Activated CD4-positive, CD25-positive, alpha-beta regulatory T cell (primary cell): ENCODE data around the gene PCDHB3.
"Not testable (repeated sequence)": the region's sequence is repeated elsewhere in the genome, so short reads cannot be mapped to it uniquely, and the experiment has no call there.

Experiments used
- DNase-seq, 4 experiments: peaks; one replicate each; lab custom pipeline; 2025; lab: John Stamatoyannopoulos, UW

The PCDHB3 gene

DNA sequence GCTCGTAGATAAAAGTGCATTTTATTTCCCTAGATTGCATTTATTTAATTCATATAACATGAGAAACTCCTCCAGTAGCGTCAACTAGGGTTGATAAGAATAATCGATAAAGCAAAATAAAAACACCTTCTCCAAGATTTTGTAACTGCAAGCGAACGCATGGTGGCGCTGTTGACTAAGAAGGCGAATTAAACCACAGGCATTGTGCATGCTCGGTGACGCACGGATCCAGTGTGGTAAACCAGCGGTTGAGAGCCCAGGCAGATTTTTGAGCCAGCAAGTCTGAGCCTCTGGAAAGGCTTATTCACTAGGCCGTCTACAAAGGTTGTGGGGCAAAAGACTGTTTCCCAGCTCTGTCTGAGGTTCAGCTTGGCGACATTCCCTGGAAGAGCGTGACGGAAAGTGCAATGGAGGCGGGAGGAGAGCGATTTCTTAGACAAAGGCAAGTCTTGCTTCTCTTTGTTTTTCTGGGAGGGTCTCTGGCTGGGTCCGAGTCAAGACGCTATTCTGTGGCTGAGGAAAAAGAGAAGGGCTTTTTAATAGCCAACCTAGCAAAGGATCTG, at the start of gene PCDHB3:
Gene PCDHB3, plus strand, starts transcription at position 231 of the 563 bp plus-strand sequence. Its CDS starts 177 bp downstream, at position 408.
- no peak for DNase-seq

DNA sequence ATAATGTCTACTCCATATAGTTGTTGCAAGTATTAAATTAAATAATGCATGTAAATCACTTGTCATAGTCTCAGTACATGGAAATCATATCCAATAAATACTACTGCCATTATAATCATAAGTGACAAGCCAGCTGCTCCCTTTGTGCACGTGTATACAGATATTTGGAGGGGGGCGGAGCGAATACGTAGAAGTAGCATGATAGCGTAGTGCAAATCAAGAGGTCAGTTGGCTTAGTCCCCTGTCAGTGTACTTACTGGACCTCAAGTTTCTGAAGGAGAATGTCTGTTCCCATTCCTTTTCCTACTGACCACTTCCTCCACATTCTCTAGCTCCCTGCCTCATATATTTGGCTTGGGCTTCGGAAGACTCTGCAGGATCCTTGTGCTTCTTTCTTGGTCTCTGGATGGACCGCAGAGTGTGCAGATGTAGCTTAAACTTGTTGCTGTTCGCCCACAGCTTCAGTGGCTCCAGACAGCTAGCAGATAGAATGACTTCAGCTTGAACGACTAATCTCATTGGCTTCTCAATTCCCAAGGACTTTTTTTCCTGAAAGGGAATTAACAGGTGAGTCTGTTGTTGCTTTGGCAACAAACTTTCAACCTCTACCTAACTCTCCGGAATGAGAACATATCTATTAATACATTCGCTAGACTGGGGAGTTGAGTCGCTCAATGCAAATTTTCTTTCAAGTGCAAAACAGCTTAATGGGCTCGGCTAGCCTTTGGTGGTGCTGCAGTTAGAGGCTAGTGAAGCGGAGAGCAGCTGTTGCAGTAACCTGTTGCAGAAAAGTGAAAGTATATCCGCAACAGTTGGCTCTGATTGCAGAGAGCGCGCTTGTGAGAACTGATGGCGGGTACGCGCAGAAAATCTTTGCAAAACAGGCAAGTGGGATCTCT, 49.4 kb upstream of the PCDHB3 start, which contains the start of gene PCDHB1:
Gene PCDHB1, plus strand, starts transcription at position 753 of the 899 bp plus-strand sequence. Its CDS starts 97 bp downstream, at position 850.
- no peak for DNase-seq

DNA sequence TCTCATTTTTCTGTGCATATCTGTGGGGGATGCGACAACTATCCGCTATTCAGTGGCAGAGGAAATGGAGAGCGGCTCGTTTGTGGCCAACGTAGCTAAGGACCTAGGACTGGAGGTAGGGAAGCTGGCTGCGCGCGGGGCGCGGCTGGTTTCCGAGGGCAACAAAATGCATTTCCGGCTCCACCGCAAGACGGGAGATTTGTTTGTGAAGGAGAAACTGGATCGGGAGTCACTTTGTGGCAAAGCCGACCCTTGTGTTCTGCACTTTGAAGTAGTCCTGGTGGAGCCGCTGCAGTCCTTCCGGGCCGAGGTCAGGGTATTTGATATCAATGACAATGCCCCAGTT, 48.8 kb upstream of the PCDHB3 start:
- DNase-seq: no peak

DNA sequence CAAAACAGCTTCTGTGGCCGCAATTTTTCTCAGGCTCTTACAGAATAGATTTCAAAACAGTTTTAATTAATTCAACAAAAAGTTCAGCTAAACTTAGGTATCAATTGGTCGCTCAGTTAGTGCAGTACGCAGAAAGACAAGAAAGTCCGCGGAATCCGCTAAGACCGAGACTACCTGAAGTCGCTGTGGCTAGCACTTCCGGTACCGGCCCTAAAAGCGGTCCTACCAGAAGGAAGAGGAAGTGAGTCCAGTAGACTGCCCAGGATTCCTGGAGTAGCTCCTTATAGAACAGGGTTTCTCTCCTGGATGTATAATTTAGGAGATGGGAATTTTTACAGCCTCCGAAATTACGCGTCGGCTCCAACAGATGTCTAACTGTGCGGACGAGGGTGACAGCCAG, 22.4 kb upstream of the PCDHB3 start:
- no peak for DNase-seq

DNA sequence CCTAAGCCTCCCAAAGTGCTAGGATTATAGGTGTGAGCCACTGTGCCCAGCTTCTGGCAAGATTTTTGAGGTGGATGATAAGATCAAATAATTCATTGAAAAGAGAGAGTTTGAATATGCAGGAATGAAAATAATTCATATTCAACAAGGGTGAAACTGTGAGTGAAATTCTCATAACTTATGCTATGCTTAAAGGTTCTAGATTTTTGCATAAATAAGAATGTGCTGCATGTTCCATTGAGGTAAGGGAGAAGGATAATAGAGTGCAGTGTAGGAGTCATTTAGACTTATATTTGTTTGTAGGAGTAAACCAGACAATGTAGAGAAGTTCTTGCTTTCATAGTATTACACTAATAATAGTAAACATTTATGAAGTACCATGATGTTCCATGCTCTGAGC, 18.0 kb upstream of the PCDHB3 start:
- DNase-seq: no peak

DNA sequence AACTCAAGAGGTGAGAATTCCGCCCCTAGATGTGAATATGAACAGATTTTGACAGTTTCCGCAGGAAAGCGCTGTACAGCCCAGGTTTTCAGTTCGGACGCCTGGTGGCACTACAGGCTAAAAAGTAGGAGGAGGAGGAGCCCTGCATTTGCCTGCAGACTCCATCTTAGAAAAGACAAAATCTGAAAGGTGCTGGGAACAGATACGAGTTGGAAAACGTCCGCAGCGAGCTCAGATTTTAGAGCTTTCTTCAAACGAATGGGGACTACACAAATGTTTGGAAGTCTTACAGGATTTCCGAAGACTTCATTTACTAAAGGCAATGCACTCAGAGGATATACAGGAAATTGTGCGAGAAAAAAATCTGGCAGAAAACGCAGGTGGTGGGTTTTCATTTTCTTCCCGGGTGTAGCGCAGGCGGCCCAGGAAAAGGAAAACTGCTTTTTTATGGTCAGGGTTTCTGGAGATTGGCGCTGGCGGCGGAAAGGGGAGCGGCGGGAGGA, 15.7 kb upstream of the PCDHB3 start:
- no peak for DNase-seq

DNA sequence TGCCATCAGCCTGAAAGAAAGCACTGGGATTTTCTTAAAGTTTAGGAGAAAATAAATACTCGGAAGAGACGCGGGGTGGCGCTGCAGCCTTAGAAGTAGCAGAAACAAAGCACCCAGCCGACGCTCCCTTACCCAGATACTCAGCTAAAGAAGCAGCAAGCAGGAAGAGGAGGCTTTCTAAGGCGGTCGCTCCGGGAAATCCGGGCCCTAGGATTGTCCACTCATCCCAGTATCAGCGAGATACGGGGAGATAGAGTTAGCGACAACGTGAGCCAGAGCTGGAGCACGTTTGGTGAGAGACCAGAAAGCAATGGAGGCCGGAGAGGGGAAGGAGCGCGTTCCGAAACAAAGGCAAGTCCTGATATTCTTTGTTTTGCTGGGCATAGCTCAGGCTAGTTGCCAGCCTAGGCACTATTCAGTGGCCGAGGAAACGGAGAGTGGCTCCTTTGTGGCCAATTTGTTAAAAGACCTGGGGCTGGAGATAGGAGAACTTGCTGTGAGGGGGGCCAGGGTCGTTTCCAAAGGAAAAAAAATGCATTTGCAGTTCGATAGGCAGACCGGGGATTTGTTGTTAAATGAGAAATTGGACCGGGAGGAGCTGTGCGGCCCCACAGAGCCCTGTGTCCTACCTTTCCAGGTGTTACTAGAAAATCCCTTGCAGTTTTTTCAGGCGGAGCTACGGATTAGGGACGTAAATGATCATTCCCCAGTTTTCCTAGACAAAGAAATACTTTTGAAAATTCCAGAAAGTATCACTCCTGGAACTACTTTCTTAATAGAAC, 5.6 kb upstream of the PCDHB3 start, which contains the start of gene PCDHB2:
Gene PCDHB2, plus strand, starts transcription at position 135 of the 782 bp plus-strand sequence. Its CDS starts 176 bp downstream, at position 311.
- no peak for DNase-seq

DNA sequence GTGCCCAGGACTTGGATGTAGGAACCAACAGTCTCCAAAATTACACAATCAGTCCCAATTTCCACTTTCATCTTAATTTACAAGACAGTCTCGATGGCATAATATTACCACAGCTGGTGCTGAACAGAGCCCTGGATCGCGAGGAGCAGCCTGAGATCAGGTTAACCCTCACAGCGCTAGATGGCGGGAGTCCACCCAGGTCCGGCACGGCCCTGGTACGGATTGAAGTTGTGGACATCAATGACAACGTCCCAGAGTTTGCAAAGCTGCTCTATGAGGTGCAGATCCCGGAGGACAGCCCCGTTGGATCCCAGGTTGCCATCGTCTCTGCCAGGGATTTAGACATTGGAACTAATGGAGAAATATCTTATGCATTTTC, 5.0 kb upstream of the PCDHB3 start:
- no peak for DNase-seq

DNA sequence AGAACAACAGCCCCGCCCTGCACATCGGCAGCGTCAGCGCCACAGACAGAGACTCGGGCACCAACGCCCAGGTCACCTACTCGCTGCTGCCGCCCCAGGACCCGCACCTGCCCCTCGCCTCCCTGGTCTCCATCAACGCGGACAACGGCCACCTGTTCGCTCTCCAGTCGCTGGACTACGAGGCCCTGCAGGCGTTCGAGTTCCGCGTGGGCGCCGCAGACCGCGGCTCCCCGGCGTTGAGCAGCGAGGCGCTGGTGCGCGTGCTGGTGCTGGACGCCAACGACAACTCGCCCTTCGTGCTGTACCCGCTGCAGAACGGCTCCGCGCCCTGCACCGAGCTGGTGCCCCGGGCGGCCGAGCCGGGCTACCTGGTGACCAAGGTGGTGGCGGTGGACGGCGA, 4.1 kb upstream of the PCDHB3 start:
- not testable (repeated sequence) for DNase-seq

DNA sequence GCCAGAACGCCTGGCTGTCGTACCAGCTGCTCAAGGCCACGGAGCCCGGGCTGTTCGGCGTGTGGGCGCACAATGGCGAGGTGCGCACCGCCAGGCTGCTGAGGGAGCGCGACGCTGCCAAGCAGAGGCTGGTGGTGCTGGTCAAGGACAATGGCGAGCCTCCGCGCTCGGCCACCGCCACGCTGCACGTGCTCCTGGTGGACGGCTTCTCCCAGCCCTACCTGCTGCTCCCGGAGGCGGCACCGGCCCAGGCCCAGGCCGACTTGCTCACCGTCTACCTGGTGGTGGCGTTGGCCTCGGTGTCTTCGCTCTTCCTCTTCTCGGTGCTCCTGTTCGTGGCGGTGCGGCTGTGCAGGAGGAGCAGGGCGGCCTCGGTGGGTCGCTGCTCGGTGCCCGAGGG, 3.7 kb upstream of the PCDHB3 start:
- not testable (repeated sequence) for DNase-seq

DNA sequence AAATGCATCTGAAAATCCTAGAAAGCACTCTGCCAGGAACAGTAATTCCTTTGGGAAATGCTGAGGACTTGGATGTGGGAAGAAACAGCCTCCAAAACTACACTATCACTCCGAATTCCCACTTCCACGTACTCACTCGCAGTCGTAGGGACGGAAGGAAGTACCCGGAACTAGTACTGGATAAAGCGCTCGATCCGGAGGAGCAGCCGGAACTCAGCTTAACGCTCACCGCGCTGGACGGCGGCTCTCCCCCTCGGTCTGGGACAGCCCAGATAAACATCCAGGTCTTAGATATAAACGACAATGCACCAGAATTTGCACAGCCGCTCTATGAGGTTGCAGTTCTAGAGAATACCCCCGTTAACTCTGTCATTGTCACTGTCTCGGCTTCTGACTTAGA, 786 bp downstream of the PCDHB3 start:
- DNase-seq: no peak

DNA sequence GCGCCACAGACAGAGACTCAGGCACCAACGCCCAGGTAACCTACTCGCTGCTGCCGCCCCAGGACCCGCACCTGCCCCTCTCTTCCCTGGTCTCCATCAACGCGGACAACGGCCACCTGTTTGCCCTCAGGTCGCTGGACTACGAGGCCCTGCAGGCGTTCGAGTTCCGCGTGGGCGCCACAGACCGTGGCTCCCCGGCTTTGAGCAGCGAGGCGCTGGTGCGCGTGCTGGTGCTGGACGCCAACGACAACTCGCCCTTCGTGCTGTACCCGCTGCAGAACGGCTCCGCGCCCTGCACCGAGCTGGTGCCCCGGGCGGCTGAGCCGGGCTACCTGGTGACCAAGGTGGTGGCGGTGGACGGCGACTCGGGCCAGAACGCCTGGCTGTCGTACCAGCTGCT, 1.8 kb downstream of the PCDHB3 start:
- DNase-seq: not testable (repeated sequence)

DNA sequence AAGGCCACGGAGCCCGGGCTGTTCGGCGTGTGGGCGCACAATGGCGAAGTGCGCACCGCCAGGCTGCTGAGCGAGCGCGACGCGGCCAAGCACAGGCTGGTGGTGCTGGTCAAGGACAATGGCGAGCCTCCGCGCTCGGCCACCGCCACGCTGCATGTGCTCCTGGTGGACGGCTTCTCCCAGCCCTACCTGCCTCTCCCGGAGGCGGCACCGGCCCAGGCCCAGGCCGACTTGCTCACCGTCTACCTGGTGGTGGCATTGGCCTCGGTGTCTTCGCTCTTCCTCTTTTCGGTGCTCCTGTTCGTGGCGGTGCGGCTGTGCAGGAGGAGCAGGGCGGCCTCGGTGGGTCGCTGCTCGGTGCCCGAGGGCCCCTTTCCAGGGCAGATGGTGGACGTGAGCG, 2.2 kb downstream of the PCDHB3 start:
- DNase-seq: not testable (repeated sequence)

DNA sequence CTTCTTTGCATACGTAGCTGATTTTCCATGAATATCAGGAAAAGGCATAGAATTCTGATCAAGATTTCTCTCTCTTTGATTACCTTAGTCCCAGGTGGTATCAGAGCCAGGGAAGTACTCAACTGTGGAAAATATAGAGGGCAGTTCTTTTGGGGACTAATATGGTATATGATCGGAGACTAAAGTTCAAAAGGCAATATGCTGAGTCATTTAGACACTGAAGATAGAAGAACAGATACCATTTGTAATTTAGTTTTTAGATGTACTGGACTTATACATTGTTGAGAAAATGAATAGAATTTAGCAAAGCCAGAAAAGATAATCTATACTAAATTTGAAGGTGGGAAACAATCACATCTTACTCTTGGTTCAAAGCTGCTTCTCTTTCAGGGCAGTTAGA, 5.1 kb downstream of the PCDHB3 start:
- no peak for DNase-seq

DNA sequence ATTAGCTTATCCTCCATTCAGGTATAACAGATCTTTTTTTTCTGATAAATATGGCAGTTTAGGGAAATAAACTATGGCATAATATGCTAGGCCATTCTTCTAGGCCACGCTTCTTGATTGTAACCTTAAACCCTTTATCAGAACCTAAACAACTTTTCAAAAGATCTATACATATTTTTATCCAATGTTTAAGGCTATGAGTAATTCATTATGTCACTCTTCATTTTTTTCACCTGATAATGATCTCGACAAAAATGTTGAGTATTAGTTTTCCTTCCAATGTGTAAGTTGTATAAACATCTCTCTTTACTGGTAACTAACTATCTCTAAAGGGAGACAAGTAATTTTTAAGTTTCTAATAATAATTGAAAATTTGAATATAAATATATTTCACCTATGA, 19.0 kb downstream of the PCDHB3 start:
- no peak for DNase-seq

DNA sequence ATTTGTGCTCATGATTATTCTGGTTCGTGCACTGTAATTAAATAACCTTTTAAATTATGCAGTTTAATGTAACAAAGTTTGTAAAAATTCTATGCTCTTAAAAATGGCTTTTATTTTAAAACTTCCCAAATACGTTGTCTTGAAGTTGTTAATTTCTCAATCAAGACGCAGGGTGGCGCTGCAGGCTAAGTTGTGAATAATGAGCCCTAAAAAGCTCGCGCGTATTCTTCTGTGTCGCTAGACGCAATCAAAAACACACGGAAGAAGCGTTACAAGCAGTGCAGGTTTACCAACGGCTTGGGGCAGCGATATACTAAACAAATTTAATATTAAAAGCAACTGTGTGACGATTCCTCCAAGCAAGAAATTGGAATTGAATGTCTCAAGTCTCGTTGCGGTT, 21.3 kb downstream of the PCDHB3 start, which contains the start of gene PCDHB4:
Gene PCDHB4, plus strand, starts transcription at position 256 of the 400 bp plus-strand sequence. CDS start 181 bp downstream, outside the sequence.
- DNase-seq: no peak

DNA sequence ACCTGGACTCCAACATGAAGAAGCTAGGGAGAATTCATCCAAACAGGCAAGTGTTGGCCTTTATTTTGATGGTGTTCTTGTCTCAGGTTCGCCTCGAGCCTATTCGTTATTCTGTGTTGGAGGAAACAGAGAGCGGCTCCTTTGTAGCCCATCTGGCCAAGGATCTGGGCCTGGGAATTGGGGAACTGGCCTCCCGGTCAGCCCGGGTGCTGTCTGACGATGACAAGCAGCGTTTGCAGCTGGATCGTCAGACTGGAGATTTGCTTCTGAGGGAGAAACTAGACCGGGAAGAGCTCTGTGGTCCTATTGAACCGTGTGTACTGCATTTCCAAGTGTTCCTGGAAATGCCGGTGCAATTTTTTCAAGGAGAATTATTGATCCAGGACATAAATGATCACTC, 21.7 kb downstream of the PCDHB3 start:
- DNase-seq: no peak

DNA sequence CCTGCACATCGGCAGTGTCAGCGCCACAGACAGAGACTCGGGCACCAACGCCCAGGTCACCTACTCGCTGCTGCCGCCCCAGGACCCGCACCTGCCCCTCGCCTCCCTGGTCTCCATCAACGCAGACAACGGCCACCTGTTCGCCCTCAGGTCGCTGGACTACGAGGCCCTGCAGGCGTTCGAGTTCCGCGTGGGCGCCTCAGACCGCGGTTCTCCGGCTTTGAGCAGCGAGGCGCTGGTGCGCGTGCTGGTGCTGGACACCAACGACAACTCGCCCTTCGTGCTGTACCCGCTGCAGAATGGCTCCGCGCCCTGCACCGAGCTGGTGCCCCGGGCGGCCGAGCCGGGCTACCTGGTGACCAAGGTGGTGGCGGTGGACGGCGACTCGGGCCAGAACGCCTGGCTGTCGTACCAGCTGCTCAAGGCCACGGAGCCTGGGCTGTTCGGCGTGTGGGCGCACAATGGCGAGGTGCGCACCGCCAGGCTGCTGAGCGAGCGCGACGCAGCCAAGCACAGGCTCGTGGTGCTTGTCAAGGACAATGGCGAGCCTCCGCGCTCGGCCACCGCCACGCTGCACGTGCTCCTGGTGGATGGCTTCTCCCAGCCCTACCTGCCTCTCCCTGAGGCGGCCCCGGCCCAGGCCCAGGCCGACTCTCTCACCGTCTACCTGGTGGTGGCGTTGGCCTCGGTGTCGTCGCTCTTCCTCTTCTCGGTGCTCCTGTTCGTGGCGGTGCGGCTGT, 23.3 kb downstream of the PCDHB3 start:
- not testable (repeated sequence) for DNase-seq

DNA sequence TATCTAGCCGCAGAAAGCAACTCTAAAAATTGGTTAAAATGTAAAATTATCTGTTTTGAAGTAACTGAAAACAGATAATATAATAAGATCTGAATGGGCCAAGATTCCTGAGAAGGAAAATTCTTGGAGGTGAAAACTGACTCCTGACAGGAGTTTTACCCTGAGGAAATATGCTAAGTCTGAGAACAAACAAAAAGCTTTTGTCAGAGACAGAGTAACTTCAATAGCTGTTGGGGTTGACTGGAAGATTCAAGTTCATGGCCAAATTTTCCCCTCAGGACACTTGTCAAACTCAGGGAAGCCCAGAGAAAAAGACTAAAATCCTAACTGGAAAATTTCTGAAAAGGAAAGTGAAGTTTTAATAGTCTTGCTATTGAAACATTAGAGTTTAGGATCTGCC, 27.0 kb downstream of the PCDHB3 start:
- no peak for DNase-seq

DNA sequence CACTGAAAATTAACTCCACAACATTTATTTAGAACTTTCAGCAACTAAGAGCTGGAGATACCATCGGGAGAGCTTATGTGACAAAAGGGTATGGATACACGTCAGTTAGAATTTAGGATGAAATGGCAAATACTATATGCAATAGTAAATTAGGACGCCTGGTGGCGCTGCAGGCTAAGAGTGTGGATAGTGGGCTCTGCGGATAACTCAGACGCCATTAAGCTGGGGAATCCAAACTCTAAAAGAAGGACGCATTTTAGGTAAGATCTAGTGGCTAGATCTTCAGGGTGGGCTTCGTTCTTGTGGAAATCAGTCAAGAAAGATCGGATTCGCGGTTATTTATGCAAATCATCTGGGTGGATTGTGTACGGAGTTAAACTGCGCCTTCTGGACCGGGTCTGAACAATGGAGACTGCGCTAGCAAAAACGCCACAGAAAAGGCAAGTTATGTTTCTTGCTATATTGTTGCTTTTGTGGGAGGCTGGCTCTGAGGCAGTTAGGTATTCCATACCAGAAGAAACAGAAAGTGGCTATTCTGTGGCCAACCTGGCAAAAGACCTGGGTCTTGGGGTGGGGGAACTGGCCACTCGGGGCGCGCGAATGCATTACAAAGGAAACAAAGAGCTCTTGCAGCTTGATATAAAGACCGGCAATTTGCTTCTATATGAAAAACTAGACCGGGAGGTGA, 34.9 kb downstream of the PCDHB3 start, which contains the start of gene PCDHB5:
Gene PCDHB5, plus strand, starts transcription at position 177 of the 688 bp plus-strand sequence. Its CDS starts 229 bp downstream, at position 406.
- DNase-seq: no peak
